Urinary bladder (tissue), 4 donors: Measurements from ENCODE around the gene ETV6. TPM values are rescaled to one million over a fixed set of nuclear protein-coding genes. Genes with fewer than 3 reads are reported as not detected.
A peak's percentile ranks its signal among the peaks of the same experiment; 100 is the strongest.

Source experiments
- DNase-seq: peaks from one replicate; pipeline ENCODE4 v3.0.0-alpha.2; 2015; ENCODE audit errors: extremely low spot score
- H3K27ac ChIP-seq: one replicate; pipeline ENCODE4 v1.5.1; 2013; ENCODE audit warnings: low read depth, mild to moderate bottlenecking, moderate library complexity
- H3K36me3 ChIP-seq: one replicate; pipeline ENCODE4 v1.6.1; 2013; ENCODE audit warnings: mild to moderate bottlenecking, moderate library complexity; ENCODE audit not compliant: insufficient read depth
- H3K4me1 ChIP-seq: one replicate; pipeline ENCODE4 v1.6.1; 2013; ENCODE audit warnings: mild to moderate bottlenecking, moderate library complexity; ENCODE audit not compliant: insufficient read depth
- H3K4me3 ChIP-seq: one replicate; pipeline ENCODE4 v1.5.1; 2013; ENCODE audit warnings: low read depth, low read length
- WGBS: extraction: QIAGEN DNeasy Blood & Tissue Kit; methylation state at CpG from one replicate; pipeline ENCODE4 v1.1.7; 2013; 5-methylcytosine and 5-hydroxymethylcytosine counted together
- polyA plus RNA-seq: library from polyadenylated mRNA; stranded (reverse); fragments of 200-250 nt; gene quantifications from one replicate; pipeline ENCODE4 v1.2.3, GENCODE V29; 2013
- total RNA-seq: library from RNA; depleted of rRNA; stranded (reverse); fragments of >200 nt; gene quantifications from one replicate; pipeline ENCODE4 v1.2.3, GENCODE V29; 2014
- donor health status: healthy with polysubstance abuse.
- donor health status: healthy.

Gene ETV6
- total and polyA plus RNA-seq, 2 donors, result 11.8 to 12.7 TPM

DNA sequence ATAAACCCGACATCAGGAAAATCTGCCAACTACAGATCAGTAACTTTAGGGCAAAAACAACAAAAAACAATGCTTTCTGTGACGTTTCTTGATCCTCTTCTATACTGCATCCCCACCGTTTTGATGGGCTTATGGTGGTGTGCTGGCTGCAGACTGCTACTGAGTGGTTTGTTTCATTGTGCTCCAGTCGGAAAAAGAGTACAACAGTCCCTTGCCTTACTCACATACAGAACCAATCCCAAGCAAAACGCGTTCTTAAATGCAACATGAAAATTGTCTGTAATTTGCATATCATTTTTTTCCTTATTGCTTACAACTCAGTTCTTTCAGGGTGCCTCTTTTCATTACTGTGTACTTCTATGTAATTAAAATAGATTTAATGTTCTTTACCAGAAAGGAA is 2.3 kb downstream of the ETV6 start:
- no peaks in the 10 kb centered on the region for H3K36me3 ChIP-seq
- peaks cover 2% of the 10 kb centered on the region for H3K4me1 ChIP-seq
- 5% methylated on average over 6 of the region's 6 CpGs for WGBS
- DNase-seq, result no peak
- H3K4me3 ChIP-seq, result peak overlapping the region; percentile 97
- no peak overlapping the region for H3K27ac ChIP-seq

DNA sequence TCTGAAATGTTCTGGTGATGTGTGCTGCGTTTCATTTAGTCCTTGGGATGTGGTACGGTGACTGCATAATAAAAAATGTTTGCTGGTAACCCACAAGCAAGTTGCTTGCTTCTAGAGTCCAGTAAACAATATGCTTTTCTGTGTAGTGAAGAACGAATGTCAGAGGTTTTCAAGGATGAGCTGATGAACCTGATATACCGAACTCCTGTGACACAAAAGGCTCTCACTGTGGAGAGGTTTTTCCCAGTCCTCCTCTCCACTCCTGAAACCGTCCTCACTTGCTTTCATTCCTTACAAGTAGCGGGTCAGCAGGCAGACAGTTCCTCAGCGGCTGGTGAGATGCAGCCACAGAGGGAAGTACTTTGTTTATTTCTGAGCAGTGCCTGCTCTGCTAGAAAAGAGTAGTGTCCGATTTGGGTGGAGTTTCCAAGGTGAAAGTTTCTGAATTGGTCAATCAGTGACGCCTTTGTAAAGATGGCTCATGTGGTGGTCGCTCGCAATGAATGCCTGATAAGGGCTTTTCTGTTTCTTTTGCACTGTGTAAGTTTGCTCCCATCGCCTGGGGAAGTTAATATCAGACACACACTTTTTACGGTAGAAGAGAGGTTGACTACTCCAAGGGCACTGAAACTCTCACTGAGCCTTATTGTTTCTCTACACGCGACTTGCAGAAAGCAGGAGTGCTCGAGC is 3.0 kb downstream of the ETV6 start:
- Histone ChIP-seq H3K4me3 (peak overlapping the region; percentile 9), H3K4me1 (peaks cover 2% of the 10 kb centered on the region), H3K36me3 (no peaks in the 10 kb centered on the region), H3K27ac (no peak overlapping the region)
- no peak for DNase-seq
- WGBS, result 5% methylated on average over 16 of the region's 16 CpGs

- Histone ChIP-seq H3K27ac (no peak overlapping the region), H3K4me1 (peaks cover 2% of the 10 kb centered on the region), H3K4me3 (no peak overlapping the region), H3K36me3 (no peaks in the 10 kb centered on the region)
- WGBS, result 35% methylated on average over 7 of the region's 7 CpGs
- no peak for DNase-seq
These were observed 3.8 kb downstream of the ETV6 start for GRCh38 chr12:11653215-11653753.

- H3K27ac ChIP-seq, result no peak overlapping the region
- 69% methylated on average over 4 of the region's 4 CpGs for WGBS
- no peak for DNase-seq
- H3K4me1 ChIP-seq, result peaks cover 2% of the 10 kb centered on the region
- H3K4me3 ChIP-seq, result no peak overlapping the region
- no peaks in the 10 kb centered on the region for H3K36me3 ChIP-seq
These were observed 4.9 kb downstream of the ETV6 start for GRCh38 chr12:11654338-11654737.

DNA sequence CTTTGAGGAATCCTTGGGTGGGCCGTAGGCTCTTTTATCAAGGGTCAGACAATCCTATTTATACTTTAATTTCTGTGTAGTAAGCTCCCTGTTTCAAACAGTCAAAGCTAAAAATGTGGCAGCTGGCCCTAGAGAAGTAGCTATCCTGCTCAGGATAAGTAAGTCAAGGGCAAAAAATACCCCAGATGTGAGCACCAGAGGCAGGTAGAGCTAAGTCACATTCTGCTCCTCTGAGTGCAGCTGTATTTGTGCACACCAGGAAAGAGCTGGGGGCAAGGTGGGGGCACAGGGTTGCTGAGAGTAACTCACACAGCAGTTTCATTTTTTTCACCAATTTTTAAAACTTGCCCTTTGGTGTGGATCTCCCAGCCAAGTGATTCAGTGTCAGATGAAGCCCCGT is 5.3 kb downstream of the ETV6 start:
- DNase-seq, result no peak
- H3K4me1 ChIP-seq, result peaks cover 2% of the 10 kb centered on the region
- H3K4me3 ChIP-seq, result no peak overlapping the region
- no peak overlapping the region for H3K27ac ChIP-seq
- H3K36me3 ChIP-seq, result no peaks in the 10 kb centered on the region
- WGBS, result 80% methylated on average over 2 of the region's 2 CpGs

DNA sequence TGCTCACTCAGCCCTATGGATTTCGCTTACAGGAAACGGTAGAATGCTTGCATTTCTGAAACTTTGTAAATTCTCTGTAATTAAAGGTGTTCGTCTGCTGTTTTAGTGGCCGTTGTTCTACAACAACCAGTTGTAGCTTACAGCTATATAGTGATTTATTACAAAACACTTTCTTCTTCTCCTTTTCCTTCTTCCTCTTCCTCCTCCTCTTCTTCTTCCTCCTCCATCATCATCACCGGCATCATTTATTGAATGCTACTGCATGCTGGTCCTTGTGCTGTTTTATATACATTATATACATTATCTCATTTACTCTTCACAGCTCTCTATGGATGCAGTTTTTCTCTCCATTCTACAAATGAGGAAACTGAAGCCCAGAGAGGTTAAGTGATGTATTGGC is 6.4 kb downstream of the ETV6 start:
- H3K4me1 ChIP-seq, result peaks cover 2% of the 10 kb centered on the region
- DNase-seq, result no peak
- no peak overlapping the region for H3K4me3 ChIP-seq
- 78% methylated on average over 5 of the region's 5 CpGs for WGBS
- H3K36me3 ChIP-seq, result no peaks in the 10 kb centered on the region
- H3K27ac ChIP-seq, result no peak overlapping the region

GRCh38 chr12:11656550-11656949 is 7.1 kb downstream of the ETV6 start:
- 81% methylated on average over 4 of the region's 4 CpGs for WGBS
- Histone ChIP-seq H3K27ac (no peak overlapping the region), H3K4me1 (peaks cover 2% of the 10 kb centered on the region), H3K36me3 (no peaks in the 10 kb centered on the region), H3K4me3 (no peak overlapping the region)
- DNase-seq, result no peak

DNA sequence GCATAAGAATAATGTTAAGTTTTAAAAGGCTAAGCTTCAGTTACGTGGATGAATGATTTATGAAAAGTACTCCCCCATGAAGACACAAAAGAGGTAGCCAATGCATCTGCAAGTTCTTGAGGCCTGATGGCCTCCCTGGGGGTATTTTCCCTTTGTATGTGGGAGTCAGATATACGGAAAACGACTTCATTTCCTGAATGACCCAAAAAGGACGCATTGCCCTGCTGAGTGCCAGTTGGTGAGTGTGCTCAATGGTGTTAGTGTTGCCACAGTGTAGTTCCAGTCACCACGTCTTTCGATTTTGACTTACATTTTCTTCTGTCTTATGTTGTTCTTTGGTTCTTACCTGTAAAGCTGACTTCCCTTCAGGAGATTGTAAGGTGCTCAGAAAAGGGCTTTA is 8.0 kb downstream of the ETV6 start:
- no peaks in the 10 kb centered on the region for H3K36me3 ChIP-seq
- H3K4me1 ChIP-seq, result peaks cover 6% of the 10 kb centered on the region
- WGBS, result 74% methylated on average over 6 of the region's 6 CpGs
- no peak overlapping the region for H3K27ac ChIP-seq
- DNase-seq, result no peak
- no peak overlapping the region for H3K4me3 ChIP-seq

DNA sequence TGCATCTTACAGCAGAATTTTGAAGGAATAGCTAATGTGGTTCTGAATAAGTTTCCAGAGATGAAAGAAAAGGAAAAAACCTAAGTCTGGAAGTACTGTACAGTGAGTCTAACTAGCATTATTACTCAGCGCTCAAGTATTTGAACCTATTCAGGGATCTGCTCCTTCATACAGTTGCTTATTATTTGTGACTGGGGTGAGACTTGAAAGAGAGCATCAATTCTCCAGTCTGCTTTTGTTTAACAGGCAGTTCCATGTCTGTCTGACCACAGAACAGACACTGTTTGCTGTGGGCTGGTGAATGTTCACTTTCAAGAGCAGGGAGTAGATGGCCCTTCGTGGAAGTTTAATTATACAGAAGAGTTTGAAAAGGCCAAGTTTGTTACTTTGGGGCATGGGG is 9.3 kb downstream of the ETV6 start:
- DNase-seq, result no peak
- 45% methylated on average over 2 of the region's 2 CpGs for WGBS
- Histone ChIP-seq H3K4me3 (no peak overlapping the region), H3K27ac (no peak overlapping the region), H3K36me3 (no peaks in the 10 kb centered on the region), H3K4me1 (peaks cover 6% of the 10 kb centered on the region)

- H3K4me1 ChIP-seq, result peaks cover 3% of the 10 kb centered on the region
- no peak for DNase-seq
- WGBS, result 83% methylated on average over 1 of the region's 1 CpG
- H3K27ac ChIP-seq, result no peak overlapping the region
- H3K36me3 ChIP-seq, result no peaks in the 10 kb centered on the region
- no peak overlapping the region for H3K4me3 ChIP-seq
These were observed 11.2 kb downstream of the ETV6 start for GRCh38 chr12:11660624-11661023.

GRCh38 chr12:11661491-11662089 is 12.1 kb downstream of the ETV6 start:
- Histone ChIP-seq H3K36me3 (no peaks in the 10 kb centered on the region), H3K27ac (no peak overlapping the region)

GRCh38 chr12:11662369-11662768 is 12.9 kb downstream of the ETV6 start:
- DNase-seq, result no peak
- WGBS, result 82% methylated on average over 3 of the region's 3 CpGs
- no peak overlapping the region for H3K4me3 ChIP-seq
- H3K36me3 ChIP-seq, result no peaks in the 10 kb centered on the region
- H3K27ac ChIP-seq, result no peak overlapping the region
- H3K4me1 ChIP-seq, result peaks cover 3% of the 10 kb centered on the region

More at GRCh38 chr12:11661491-11662089, 12.1 kb downstream of the ETV6 start:
- 64% methylated on average over 8 of the region's 8 CpGs for WGBS
- DNase-seq, result no peak
- Histone ChIP-seq H3K4me1 (peaks cover 3% of the 10 kb centered on the region), H3K4me3 (no peak overlapping the region)

DNA sequence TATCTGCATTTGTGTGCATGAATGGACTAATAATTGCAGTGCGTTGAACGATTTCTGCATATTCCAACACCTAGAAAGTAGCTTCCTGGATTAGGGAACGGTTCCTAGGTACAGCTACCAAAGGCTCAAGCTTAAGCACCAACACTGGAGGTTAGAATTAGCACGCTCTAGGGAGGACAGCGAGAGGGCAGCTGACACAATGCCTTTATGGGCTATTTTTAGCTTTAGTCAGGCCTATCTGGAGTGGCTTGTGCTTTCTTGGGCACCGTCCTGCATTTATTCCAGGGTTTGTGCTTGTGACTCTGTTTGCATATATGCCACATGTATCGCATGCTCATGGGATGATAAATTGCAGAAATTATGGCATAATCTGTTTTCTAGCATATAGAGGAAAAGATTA is 13.7 kb downstream of the ETV6 start:
- WGBS, result 63% methylated on average over 7 of the region's 7 CpGs
- no peak for DNase-seq
- H3K27ac ChIP-seq, result no peak overlapping the region
- H3K36me3 ChIP-seq, result no peaks in the 10 kb centered on the region
- no peak overlapping the region for H3K4me3 ChIP-seq
- H3K4me1 ChIP-seq, result peaks cover 3% of the 10 kb centered on the region

DNA sequence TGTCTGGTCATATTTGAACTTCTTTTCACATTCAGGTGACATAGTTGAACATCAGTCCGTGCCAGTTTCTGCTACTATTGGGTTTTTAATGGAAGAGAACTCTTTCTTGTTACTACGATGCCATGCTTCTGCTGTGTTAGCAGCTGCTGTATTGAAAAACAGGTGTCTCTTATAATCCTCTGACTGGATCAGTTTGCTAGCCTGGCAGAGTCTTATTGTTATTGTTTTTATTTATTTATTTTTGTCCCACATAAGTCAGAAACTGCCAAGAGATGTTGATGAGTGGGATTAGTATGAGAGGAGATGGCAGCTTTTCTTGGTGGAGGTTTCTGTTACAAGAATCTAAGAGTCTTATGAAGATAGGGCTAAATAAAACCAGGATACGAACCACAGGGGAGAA is 14.6 kb downstream of the ETV6 start:
- WGBS, result 80% methylated on average over 3 of the region's 3 CpGs
- no peak overlapping the region for H3K27ac ChIP-seq
- H3K4me1 ChIP-seq, result peaks cover 3% of the 10 kb centered on the region
- no peak for DNase-seq
- no peaks in the 10 kb centered on the region for H3K36me3 ChIP-seq
- H3K4me3 ChIP-seq, result no peak overlapping the region
